ENCODE data around the gene WDR89. TPM values are rescaled to one million over a fixed set of nuclear protein-coding genes. Genes with fewer than 3 reads are reported as not detected.

The WDR89 gene
- total and polyA plus RNA-seq, 7 donors, result 5.0 to 10.0 (median 6.8) TPM

DNA sequence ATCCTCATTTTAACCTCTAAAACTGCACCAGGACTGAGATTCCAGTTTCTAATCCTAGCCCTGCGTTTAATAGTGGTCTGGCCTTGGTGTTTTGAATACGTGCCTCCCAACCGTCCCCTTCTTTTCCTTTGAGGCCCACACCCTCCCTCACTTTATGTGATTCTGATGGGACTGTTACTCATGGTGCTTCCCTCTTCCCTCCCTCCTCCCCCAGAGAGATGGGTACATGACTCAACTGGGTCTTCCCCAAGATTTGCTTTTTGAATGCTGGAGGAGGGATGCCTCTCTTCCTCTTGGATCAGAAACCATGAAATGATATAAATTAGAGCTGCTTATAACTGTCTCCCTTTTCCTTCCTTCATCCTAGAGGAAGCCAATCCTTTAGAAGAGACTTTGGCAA, 90.3 kb downstream of the WDR89 start:
- no peak overlapping the region for H3K27ac ChIP-seq
- no peaks in the 10 kb centered on the region for H3K4me1 ChIP-seq
- WGBS, 2 donors, result 72 to 85% methylated on average over 3 of the region's 3 CpGs
- TF ChIP-seq POLR2A (IDR thresholded peaks at IDR 0.05) (no peak), POLR2AphosphoS5 (IDR thresholded peaks at IDR 0.05) (no peak), EP300 (IDR thresholded peaks at IDR 0.05) (no peak)
- TF ChIP-seq, protein P1, sequence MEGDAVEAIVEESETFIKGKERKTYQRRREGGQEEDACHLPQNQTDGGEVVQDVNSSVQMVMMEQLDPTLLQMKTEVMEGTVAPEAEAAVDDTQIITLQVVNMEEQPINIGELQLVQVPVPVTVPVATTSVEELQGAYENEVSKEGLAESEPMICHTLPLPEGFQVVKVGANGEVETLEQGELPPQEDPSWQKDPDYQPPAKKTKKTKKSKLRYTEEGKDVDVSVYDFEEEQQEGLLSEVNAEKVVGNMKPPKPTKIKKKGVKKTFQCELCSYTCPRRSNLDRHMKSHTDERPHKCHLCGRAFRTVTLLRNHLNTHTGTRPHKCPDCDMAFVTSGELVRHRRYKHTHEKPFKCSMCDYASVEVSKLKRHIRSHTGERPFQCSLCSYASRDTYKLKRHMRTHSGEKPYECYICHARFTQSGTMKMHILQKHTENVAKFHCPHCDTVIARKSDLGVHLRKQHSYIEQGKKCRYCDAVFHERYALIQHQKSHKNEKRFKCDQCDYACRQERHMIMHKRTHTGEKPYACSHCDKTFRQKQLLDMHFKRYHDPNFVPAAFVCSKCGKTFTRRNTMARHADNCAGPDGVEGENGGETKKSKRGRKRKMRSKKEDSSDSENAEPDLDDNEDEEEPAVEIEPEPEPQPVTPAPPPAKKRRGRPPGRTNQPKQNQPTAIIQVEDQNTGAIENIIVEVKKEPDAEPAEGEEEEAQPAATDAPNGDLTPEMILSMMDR (IDR thresholded peaks at IDR 0.05), result no peak
- no peaks in the 10 kb centered on the region for H3K27me3 ChIP-seq
- H3K36me3 ChIP-seq, result no peaks in the 10 kb centered on the region
- no peak overlapping the region for H3K4me3 ChIP-seq
- no peaks in the 10 kb centered on the region for H3K9me3 ChIP-seq
- intact Hi-C loops (cut with DNase I), result no loop called here
- no peak for DNase-seq

DNA sequence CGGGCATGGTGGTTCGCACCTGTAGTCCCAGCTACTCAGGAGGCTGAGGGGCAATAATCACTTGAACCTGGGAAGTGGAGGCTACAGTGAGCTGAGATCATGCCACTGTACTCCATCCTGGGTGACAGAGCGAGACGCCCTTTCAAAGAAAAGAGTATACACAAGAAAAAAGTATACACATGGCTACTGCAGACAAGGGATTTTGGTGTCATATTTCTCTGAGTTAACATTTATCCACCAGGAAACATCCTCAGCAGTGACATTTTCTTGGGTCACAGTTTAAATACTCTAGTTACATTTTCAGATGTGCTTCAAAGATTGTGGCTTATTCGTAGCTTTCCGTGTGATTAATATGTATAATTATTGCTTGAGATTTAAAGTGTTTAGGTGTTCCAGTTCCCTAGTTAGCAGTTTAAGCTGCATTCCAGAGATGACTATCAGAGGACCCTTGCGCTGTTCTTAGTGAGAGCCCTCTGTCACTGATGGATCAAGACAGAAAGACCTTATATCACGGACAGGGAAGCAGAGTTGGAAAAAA, 93.8 kb downstream of the WDR89 start:
- intact Hi-C loops (cut with DNase I), result no loop called here
- Histone ChIP-seq H3K4me3 (no peak overlapping the region), H3K9me3 (no peaks in the 10 kb centered on the region), H3K36me3 (no peaks in the 10 kb centered on the region), H3K4me1 (peaks cover 0 to 14% (median 7%) of the 10 kb centered on the region in 4 donors), H3K27ac (no peak overlapping the region), H3K27me3 (no peaks in the 10 kb centered on the region)
- WGBS, 2 donors, result 79 to 87% methylated on average over 8 of the region's 8 CpGs
- no peak for DNase-seq
- TF ChIP-seq POLR2A (IDR thresholded peaks at IDR 0.05) (no peak), EP300 (IDR thresholded peaks at IDR 0.05) (no peak), POLR2AphosphoS5 (IDR thresholded peaks at IDR 0.05) (no peak)
- TF ChIP-seq, protein P1 (IDR thresholded peaks at IDR 0.05), result no peak

Small RNA genes within 50 kb of the gene (small RNA-seq; reads per million reads assigned to genes)
- gene RF00012 (0 reads per million in 3 donors), gene RF00019 (0 reads per million in 3 donors), gene RNU6-1162P (0 reads per million in 3 donors), gene RNU6-597P (0 reads per million in 3 donors)

Other genes starting within 250 kb of the WDR89 start
- gene PPP2R5E, start 98.5 kb downstream of the WDR89 start, total RNA-seq, result 10 to 100 TPM; 23.7 to 28.9 (median 25.4) TPM
- 10 to 100 TPM; 10.8 to 14.5 (median 13.2) TPM for gene PPP2R5E, start 98.5 kb downstream of the WDR89 start, polyA plus RNA-seq
- gene SGPP1, start 86.2 kb upstream of the WDR89 start, total RNA-seq, result 10 to 100 TPM; 18.2 to 20.9 (median 18.9) TPM
- gene SGPP1, start 86.2 kb upstream of the WDR89 start, polyA plus RNA-seq, result 10 to 100 TPM in 1 of 3 donors, 1 to 10 TPM in 2; 2.4 to 11.4 (median 3.9) TPM
- gene SYNE2, start 211.1 kb upstream of the WDR89 start, total RNA-seq, result 10 to 100 TPM; 40.7 to 70.6 (median 56.2) TPM
- 10 to 100 TPM; 25.8 to 66.9 (median 45.1) TPM for gene SYNE2, start 211.1 kb upstream of the WDR89 start, polyA plus RNA-seq

Measured in sigmoid colon (tissue), 7 donors.